GM19455 (cell line): ENCODE data around the gene PFKFB2.

Experiments
- ATAC-seq: cut with Tn5 transposase; IDR thresholded peaks from one replicate; pipeline ENCODE4 v1.9.1; 2021; ENCODE audit not compliant: unreplicated experiment

The PFKFB2 gene

DNA sequence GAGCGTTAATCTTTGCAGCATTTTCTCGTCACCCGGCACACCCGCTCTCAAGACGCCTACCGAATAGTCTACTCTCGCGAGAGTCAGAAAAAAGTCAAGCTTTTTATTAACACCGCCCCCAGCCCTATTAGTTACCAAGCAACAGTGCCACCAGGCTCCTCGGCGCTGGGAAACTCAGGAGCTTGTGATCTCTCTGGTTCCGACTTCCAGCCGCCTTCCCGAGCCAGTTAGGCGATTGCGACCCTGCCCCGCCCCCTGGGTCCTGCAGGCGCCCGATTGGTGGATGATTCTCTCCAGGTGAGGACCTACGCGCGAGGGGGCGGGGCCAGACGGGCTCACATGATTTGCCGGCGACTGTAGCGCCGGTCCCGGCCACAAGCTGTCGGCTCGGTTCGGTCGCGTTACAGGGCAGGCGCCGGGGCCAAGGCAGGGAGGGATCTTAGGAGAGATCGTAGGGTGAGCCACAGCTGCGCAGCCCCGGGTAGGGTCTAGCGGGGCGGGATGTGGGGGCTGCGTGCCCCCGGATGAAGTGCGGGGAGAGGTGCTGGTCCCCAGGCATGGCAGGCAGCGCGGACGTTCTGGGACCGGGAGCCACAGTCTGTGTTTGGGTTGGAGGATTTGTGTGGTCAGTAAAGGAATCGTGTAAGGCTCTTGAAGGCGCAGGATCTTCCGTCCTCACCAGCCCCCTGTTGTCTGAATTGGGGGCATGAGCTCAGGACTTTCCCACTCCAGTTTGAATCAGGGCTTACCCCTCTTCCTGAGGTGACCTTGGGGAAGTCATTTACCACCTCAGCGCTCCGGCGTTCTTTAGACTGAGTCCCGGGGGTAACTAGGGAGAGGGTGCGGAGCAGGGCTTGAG, at the start of gene PFKFB2:
TSS of gene PFKFB2 (plus strand) at position 365 of the 859 bp plus-strand sequence. CDS start 1,443 bp downstream, outside the sequence.
- peak; percentile 80 for ATAC-seq

DNA sequence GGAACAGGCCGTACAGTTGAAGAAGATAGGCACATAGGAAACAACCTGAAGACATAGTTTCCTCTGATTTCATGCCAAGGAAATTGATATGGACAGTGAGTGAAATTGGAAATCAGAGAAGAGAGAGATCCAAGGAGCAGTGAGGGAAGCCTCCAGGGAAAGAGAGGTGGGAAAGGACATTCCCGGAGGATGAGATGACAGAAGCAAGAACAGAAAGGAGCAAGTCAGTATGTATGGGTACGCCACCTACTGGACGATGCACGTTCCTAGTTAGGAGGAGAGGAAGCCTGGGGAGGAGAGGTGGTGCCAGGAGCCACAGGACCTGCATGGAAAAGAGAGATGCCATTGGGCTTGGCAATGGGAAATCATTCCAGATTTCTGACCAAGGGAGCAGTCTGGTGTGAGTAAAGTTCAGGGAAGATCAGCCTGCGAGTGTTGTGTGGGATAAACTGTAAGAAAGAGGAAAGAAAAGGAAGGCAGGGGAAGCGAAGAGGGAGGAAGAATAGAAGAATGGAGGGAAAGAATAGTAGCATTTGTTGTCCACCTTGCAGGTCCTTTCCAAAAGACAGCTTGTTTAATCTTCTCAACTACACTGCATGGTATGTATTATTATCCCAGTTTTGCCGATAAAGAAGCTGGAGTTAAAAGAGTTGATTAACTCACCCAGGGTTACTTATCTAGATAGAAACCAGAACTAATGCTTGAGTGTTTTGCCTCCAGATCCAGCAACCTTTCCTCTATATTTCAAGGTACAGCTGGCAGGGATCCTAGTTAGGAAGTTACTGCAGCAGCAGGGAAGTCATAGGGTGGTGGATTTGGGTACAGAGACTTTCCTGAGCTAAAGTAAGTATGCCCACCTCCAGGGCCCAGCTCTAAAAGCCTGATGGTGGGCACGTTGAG, 47.9 kb upstream of the PFKFB2 start:
- ATAC-seq: no peak

DNA sequence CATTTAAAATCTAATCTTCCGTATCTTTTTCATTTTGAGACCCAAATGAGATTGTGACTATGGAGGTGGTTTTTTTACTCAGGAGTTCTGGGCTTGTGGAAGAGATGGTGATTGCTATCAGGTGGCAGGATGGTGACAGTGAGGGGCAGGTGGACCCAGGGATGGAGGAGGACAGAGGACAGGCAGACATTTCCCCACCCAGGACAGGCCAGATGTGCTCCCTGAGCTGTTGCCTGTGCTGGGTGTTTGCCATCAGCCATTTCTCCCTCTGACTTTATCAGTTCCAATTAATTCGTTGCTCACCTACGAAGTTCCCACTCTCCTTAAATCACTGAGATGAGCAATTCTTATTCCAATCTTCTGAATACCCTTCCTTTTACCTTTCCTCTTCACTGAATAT, 47.0 kb upstream of the PFKFB2 start:
- no peak for ATAC-seq

DNA sequence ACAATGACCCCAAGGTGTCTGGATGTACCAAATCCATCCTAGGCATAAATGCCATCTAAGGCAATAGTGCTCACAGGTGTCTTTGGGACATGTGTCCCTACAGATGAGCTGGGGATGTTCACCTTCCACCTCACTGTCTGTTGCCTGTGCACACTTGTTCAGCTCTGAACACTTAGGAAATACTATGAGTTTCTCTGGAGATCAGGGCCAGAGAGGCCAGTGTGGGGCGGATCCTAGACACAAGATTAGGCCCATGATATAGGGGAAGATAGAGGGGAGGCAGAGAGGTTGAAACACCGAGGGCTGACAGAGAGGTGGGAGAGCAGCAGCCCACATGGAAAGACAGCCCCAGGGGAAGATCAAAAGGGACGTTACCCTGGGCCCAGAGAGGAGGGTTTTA, 46.2 kb upstream of the PFKFB2 start:
- ATAC-seq: no peak

DNA sequence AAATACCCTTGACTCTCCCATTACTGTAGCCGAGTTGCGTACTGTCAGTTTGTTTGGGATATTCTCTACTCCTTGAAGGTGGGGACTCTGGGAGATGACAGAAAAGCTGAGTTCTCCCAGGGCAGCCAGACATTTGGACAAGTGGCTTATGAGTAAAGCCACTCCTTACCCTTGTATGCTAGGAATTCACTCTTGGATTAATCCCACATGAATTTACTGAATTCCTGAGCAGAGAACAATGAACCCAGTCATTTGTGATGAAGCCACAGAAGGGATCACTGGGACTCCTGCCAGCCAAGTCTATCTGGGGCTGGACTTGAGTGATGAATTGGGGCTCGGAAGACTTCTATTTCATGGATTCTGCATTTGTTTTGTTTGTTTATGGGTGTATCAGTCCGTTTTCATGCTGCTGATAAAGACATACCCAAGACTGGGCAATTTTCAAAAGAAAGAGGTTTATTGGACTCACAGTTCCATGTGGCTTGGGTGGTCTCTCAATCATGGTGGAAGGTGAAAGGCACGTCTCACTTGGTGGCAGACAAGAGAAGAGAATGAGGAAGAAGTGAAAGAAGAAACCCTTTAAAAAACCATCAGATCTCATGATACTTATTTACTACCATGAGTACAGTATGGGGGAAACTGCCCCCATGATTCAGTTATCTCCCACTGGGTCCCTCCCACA, 45.6 kb upstream of the PFKFB2 start:
- no peak for ATAC-seq

DNA sequence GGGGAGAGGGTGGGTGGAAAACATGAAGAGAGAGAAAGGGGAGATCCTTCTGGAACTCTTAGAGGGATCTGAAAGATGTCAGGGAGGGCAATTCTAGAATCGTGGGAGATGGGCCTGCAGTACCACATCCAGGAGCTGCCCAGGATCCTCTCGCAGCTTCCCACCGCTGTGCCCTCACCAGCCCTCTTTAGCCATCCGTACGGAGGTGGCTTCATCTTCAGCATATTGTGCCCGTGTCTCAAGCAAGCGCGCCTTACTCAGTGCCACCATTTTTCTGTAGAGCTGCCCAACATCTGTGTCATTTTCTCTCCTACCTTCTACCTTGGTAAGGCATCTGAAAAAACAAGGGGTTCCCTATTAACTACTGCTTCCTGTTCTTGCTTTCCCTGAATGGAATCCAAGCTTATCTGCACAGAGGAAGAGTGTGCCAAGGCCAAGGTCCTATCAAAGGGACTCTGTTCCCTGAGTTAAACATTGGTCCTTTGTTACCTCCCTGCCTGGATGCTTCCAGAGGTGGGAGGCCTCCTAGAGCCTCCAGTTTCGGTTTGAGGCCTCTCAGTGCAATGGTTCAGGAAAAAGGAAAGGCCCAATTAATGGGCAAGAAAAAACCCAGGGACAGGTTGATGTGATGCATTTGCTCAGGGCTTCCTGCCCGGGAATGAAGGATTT, 43.8 kb upstream of the PFKFB2 start:
- ATAC-seq: no peak

DNA sequence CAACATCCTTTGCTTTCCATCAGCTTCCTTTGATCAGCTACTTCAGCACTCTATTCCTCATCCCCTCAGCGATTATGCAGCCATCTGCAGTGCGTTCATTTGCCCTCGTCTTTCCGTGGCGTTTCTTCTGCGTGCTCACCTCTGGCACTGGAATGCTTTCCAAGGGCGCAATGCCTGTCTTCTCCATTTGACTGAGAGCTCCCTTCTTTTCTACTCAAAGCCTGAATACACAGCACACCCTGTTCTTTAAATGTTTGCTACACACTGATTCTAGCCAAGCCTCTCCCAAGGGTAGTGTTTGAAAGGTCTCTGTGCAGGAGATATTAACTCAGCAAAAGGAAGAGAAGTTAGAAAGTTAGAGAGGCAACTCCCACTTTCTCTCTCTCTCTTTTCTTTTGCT, 43.1 kb upstream of the PFKFB2 start:
- no peak for ATAC-seq

DNA sequence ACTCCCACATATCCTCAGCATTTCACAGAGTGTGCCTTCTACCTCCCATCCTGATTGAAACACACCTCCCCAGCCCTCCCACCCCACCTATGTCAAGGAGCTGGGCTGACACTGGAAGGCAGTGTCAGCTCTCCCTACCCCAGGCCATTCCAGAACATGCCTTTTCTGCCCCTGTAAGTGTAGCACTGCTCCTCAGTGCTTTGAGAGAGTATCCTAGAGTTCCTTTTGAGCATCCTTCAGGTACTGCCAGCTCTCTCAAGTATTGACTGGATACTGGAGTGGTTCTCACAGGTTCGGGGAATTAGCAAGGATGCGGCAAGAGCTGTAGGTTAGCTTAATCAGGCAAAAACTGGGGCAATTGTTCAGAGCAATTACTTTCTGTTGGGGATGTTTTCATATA, 42.3 kb upstream of the PFKFB2 start:
- ATAC-seq: no peak

DNA sequence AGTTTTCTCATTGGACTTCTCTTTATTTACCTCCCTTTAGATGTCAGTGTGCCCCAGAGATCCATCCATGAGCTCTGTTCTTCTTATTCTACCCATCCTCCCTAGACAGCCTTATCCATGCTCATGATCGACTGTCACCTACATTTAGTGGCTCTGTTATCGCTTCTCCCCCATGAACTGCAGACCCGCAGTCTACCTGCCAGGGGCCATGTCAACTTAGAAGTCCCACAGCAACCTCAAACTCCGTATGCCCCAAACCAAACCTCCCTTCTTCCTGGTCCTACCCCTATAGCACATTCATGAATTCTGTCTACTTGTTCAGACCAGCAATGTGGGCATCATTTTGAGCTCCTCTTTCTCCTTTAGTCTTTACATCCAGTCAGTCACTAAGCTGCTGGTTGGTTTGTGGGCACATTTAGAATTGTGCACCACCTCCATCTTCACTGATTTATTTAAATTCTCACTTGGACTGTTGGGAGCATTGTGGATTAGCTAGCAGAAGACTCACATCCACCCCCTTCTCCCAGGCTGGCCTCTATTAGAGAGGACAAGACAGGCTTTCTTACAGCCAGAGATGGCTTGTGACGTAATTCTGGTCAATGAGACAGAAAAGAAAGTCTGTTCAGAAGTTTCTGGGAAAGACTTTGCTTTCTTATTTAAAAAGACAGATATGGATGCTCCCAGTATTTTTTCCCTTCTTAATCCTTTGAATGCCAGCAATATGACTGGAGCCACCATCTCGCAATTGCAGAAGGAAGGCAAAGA, 39.6 kb upstream of the PFKFB2 start:
- ATAC-seq: no peak

DNA sequence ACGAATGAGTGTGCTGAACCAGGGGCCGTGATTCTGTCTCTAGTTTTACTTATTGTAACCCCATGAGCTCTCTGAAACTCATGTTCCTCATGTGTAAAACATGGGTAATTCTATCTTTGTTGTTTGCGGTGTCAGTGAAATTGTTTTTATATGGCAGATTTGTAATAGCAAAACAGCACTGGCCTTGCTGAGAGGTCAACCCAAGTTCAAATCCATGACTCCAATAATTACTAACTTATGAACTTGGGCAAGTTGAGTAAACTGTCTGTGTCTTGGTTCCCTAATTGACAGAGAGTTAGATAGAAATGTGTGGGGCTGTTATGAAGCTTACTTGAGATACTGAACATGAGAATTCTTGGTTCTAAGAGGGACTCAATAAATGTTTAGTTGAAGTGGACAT, 38.3 kb upstream of the PFKFB2 start:
- ATAC-seq: no peak

DNA sequence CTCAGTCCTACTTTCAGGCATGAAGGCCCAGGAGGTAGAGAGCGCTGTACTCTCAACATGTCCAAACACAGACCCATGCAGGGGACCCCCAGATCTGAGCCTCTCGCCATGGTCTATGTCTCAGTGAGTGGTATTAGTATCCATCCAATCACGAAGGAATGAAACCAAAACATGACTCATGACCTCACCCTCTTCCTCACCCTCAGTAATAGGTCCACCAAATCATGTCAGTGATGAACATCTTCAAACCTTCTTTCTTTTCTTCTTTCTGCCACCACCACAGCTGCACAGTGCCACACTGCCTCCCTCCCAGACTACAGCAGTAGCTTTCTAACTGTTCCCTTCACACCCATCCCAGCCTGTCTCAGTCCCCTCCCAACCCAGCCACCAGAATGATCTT, 37.3 kb upstream of the PFKFB2 start:
- ATAC-seq: no peak

DNA sequence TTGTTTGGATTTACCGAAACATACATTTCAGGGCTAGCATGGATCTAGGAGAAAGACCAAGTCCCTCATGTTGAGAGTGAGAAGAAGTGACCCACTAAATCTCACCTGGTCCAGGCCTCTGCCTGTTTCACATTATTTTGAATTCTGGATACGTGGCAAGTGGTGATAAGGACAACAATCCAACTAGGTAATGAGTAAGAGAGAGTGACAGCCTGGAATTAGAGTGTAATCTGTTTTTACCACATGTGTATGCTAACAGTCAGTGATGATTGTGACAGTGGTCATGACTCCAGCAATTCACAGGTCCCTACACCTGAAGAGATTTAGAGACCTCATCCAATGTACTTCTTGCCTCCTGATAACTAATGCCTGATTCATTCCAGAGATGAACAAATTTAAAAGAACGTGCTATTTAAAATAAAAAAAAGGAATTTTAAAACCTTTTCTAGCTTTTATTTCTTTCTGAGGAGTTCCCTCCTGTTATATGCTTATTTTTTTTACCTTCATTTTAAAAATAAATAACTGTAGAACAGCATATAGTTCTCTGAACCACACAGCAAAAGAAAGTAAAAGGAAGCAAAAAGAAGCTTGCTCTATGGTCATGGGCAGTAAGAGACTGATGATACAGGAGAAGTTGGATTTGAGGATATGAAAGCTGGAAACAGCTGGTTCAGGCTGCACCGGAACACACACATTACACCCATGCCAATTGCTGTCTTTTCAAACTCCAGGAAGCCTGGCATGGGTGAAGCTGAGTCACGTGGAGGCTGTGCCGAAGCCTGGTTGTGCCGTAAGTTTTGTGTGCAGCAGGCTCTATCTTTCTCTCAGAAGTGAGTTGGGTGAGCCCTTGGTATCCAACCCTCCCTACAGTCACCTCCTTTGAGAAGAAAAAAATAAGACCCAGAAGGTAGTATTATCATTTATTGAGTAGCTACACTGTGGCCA, 35.2 kb upstream of the PFKFB2 start:
- no peak for ATAC-seq

DNA sequence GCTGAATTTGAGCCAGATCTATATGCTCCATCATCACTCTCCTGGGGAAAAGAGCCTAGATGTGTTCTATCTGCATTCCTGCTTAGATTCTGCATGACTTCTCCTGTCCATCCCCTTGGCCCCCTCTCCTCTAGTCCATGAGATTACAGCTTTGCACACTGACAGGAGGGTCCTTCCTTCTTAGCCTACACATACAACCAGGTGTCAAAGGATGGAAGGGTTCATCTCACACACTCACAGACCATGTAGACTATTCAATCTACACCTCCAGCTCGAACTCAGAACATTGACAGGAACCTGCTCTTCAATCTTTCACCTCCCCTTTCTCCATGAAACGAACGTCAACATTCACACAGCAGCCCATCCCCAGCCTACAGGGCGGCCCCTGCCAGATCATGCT, 34.4 kb upstream of the PFKFB2 start:
- ATAC-seq: no peak

DNA sequence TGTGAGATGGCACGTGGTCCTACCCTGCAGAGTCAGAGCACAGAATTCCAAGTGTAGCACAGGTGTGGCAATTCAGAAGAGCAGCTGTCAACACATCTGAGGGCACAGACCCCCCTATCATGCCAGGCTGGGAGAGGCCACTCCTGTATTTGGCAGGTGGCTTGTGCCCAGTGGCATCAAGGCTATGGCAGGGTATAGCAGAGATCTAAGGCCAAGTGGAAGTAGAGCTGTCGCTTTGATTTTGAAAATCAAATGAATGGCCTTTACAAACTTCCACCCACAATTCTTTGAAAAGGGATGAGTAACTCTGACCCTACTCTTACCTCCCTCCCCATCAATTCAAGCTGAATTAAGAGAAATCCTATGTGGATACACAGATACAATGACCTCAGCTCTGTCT, 33.9 kb upstream of the PFKFB2 start:
- no peak for ATAC-seq

DNA sequence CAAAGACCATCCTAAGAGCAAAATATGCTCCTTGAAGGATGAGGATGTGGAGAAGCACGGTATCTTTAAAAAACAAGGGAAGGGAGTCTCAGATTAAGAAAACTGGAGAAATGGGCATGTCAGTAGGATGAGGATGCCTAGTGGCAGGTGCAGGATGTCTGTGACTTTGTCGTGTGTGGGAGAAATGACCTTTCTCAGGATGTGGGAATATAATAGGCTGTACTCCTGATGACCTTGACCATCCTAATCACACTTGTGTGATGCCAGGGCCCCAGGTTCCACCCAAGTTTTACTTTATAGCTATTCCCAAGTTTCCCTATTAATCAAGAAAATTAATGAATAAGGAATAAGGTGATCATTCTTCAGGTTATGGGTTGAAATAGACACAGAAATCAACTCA, 33.4 kb upstream of the PFKFB2 start:
- no peak for ATAC-seq

DNA sequence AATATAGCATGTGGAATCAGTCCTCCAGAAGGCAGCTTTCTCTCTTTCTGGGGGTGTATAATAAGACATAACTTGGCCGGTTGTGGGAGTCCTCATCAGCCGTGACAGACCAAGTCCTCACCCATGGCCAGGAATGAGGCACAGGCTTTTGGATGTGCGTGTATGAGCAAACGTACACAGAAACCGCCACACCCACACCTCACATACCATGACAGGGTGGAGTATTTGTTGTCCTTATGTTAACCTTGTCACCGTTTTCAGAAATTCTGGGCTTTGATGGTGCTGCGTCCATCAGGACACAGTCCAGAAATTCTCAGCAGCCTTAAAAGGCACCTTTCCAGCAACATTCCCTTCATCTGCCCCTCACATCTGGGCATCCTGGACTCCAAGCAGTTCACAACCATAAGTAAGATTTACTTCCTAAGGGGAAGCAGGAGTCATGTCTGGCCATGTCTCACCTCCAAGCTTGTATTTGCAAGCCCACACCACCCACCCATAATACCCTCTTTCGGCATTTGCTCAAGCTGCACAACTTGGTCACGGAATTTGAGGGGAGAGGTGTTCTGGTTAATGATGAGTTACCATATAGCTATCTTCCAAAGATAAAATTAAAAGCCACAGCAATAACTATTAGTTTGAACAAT, 32.9 kb upstream of the PFKFB2 start:
- ATAC-seq: no peak

DNA sequence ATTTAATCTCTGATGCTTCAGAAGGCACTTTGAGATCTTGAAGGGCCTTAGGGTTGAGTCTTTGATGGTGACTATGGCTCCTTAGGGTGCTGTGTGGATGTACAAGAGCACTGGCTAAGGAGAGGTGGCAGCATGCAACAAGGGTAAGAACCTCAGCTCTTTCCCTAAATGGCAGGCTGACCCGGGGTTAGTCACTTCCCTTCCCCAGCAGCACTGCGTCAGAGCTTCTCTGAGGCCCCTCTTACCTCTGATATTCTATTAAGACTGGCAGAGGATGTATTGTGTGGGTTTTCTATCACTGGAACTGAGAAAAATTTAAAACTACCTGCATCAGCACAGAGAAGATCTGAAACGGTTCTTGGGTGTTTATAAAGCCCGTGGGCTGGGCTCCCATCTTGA, 32.4 kb upstream of the PFKFB2 start:
- ATAC-seq: no peak

DNA sequence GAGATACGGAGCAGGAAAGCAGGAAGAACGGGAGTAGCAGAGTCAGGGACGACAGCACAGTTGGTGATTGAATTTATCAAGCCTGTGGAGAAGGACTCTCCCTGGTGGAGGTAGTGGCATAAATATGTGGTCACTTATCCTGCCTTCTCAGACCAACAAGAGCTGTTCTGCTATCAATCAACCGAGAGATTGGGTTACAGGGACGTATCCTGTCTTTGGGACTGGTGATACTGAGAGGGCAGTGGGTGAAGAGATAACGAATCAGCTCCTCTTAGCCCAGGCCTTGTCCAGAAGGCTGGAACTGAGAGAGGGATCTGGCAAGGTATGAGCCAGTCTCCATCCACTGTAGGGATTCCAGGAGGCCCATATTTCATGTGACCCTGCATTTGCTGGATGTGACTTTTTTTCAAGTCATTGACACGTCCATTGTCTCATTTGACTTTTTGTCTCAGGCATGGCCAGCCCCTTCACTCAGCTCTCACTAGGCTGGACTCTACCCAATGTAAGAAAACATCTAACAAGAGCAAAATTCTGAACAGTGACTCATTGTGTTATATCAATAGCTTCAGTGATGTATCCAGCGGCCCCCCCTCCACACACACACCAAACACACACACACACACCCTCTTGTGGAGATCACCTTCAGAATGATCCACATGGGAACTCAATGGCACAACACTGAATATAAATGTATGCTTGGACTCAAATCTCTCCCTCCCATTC, 31.8 kb upstream of the PFKFB2 start:
- ATAC-seq: no peak
